HepG2 (cell line): ENCODE measurements around the gene GRID1.

Experiments used
- EP300 ChIP-seq, 3 experiments: sonication (generic) in 1 of 3; formaldehyde crosslinking in 1 of 3; IDR thresholded peaks; 2 replicates each; pipeline versions ENCODE4 v1.5.1 to v1.6.1; 2011 to 2020; ENCODE audit warnings: low read depth in 2 of 3, low read length in 2 of 3, borderline replicate concordance in 1 of 3, improper control_type of control experiment in 1 of 3, mild to moderate bottlenecking in 1 of 3, missing genetic modification reagents in 1 of 3, moderate library complexity in 1 of 3
- ESRRA ChIP-seq: sonication (generic); formaldehyde crosslinking; IDR thresholded peaks from 2 replicates; pipeline ENCODE4 v1.5.1; 2020; ENCODE audit warnings: mild to moderate bottlenecking, low read depth, missing genetic modification reagents
- EZH2 ChIP-seq: conservative IDR thresholded peaks from 2 replicates; pipeline ENCODE4 v1.6.1; 2012; ENCODE audit warnings: mild to moderate bottlenecking, low read depth, low read length, moderate library complexity
- FOSL1 ChIP-seq: sonication (generic); formaldehyde crosslinking; IDR thresholded peaks from 2 replicates; pipeline ENCODE4 v1.9.0; 2021; ENCODE audit warnings: missing genetic modification reagents, borderline replicate concordance
- HMGA1 ChIP-seq: sonication (generic); formaldehyde crosslinking; conservative IDR thresholded peaks from 2 replicates; pipeline ENCODE4 v1.4.0; 2020; ENCODE audit warnings: missing genetic modification reagents
- POLR2A ChIP-seq, 2 experiments: IDR thresholded peaks; 2 replicates each; pipeline ENCODE4 v1.6.1; 2011; ENCODE audit warnings: low read depth in 2 of 2, low read length in 2 of 2, mild to moderate bottlenecking in 1 of 2, moderate library complexity in 1 of 2; ENCODE audit not compliant: insufficient read depth in 1 of 2
- SNRNP70 ChIP-seq: fragments of 200-400 bp; formaldehyde crosslinking; IDR thresholded peaks from 2 replicates; pipeline ENCODE4 v1.6.1; 2017; ENCODE audit warnings: mild to moderate bottlenecking, low read depth, low read length, moderate library complexity
- THAP11 ChIP-seq: IDR thresholded peaks from 2 replicates; pipeline ENCODE4 v1.6.1; 2016; ENCODE audit warnings: missing biosample characterization, missing genetic modification reagents
- ZNF761 ChIP-seq: sonication (generic); formaldehyde crosslinking; conservative IDR thresholded peaks from 2 replicates; pipeline ENCODE4 v1.4.0; 2020; ENCODE audit warnings: mild to moderate bottlenecking, missing genetic modification reagents
- ZNF780A ChIP-seq: sonication (generic); formaldehyde crosslinking; IDR thresholded peaks from 2 replicates; pipeline ENCODE4 v1.8.0; 2022; ENCODE audit warnings: mild to moderate bottlenecking, missing genetic modification reagents, moderate library complexity
- TF ChIP-seq, protein P1 (sequence below): sonication (generic); formaldehyde crosslinking; IDR thresholded peaks from 2 replicates; pipeline ENCODE4 v1.4.0; 2020; ENCODE audit warnings: missing genetic modification reagents
- TF ChIP-seq, protein P2 (sequence below): sonication (generic); formaldehyde crosslinking; IDR thresholded peaks from 2 replicates; pipeline ENCODE4 v1.5.0; 2020; ENCODE audit warnings: mild to moderate bottlenecking, missing genetic modification reagents, moderate library complexity
- TF ChIP-seq, protein P3 (sequence below): sonication (generic); formaldehyde crosslinking; IDR thresholded peaks from 2 replicates; pipeline ENCODE4 v1.4.0; 2020; ENCODE audit warnings: missing genetic modification reagents
- TF ChIP-seq, protein P4 (sequence below): sonication (generic); formaldehyde crosslinking; conservative IDR thresholded peaks from 2 replicates; pipeline ENCODE4 v1.8.1; 2023; ENCODE audit warnings: missing genetic modification reagents

DNA sequence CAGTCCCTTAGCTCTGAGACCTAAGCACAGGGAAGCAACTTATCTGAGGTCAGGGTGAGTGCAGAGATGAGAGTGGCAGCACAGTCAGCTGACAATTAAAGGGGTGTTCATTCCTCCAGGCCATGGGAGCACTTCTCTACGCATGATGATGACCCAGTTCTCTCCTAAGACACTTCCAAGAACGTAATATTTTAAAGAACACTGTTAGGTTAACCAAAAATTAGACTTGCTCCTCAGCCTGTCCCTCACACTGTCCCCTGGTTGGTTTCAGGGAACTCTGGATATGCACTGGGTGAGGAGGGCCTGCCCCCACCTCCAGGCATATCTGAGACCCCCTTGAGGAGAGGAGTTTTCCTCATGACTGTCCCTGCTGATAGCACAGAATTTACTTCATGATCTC, 767.5 kb downstream of the GRID1 start:
- no peak for TF ChIP-seq FOSL1 (CRISPR knock-in tag)
- TF ChIP-seq, protein P1, sequence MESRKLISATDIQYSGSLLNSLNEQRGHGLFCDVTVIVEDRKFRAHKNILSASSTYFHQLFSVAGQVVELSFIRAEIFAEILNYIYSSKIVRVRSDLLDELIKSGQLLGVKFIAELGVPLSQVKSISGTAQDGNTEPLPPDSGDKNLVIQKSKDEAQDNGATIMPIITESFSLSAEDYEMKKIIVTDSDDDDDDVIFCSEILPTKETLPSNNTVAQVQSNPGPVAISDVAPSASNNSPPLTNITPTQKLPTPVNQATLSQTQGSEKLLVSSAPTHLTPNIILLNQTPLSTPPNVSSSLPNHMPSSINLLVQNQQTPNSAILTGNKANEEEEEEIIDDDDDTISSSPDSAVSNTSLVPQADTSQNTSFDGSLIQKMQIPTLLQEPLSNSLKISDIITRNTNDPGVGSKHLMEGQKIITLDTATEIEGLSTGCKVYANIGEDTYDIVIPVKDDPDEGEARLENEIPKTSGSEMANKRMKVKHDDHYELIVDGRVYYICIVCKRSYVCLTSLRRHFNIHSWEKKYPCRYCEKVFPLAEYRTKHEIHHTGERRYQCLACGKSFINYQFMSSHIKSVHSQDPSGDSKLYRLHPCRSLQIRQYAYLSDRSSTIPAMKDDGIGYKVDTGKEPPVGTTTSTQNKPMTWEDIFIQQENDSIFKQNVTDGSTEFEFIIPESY (CRISPR knock-in tag): no peak
- TF ChIP-seq, protein P2, sequence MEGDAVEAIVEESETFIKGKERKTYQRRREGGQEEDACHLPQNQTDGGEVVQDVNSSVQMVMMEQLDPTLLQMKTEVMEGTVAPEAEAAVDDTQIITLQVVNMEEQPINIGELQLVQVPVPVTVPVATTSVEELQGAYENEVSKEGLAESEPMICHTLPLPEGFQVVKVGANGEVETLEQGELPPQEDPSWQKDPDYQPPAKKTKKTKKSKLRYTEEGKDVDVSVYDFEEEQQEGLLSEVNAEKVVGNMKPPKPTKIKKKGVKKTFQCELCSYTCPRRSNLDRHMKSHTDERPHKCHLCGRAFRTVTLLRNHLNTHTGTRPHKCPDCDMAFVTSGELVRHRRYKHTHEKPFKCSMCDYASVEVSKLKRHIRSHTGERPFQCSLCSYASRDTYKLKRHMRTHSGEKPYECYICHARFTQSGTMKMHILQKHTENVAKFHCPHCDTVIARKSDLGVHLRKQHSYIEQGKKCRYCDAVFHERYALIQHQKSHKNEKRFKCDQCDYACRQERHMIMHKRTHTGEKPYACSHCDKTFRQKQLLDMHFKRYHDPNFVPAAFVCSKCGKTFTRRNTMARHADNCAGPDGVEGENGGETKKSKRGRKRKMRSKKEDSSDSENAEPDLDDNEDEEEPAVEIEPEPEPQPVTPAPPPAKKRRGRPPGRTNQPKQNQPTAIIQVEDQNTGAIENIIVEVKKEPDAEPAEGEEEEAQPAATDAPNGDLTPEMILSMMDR (CRISPR knock-in tag): no peak
- TF ChIP-seq THAP11 (CRISPR knock-in tag): no peak
- TF ChIP-seq, protein P3, sequence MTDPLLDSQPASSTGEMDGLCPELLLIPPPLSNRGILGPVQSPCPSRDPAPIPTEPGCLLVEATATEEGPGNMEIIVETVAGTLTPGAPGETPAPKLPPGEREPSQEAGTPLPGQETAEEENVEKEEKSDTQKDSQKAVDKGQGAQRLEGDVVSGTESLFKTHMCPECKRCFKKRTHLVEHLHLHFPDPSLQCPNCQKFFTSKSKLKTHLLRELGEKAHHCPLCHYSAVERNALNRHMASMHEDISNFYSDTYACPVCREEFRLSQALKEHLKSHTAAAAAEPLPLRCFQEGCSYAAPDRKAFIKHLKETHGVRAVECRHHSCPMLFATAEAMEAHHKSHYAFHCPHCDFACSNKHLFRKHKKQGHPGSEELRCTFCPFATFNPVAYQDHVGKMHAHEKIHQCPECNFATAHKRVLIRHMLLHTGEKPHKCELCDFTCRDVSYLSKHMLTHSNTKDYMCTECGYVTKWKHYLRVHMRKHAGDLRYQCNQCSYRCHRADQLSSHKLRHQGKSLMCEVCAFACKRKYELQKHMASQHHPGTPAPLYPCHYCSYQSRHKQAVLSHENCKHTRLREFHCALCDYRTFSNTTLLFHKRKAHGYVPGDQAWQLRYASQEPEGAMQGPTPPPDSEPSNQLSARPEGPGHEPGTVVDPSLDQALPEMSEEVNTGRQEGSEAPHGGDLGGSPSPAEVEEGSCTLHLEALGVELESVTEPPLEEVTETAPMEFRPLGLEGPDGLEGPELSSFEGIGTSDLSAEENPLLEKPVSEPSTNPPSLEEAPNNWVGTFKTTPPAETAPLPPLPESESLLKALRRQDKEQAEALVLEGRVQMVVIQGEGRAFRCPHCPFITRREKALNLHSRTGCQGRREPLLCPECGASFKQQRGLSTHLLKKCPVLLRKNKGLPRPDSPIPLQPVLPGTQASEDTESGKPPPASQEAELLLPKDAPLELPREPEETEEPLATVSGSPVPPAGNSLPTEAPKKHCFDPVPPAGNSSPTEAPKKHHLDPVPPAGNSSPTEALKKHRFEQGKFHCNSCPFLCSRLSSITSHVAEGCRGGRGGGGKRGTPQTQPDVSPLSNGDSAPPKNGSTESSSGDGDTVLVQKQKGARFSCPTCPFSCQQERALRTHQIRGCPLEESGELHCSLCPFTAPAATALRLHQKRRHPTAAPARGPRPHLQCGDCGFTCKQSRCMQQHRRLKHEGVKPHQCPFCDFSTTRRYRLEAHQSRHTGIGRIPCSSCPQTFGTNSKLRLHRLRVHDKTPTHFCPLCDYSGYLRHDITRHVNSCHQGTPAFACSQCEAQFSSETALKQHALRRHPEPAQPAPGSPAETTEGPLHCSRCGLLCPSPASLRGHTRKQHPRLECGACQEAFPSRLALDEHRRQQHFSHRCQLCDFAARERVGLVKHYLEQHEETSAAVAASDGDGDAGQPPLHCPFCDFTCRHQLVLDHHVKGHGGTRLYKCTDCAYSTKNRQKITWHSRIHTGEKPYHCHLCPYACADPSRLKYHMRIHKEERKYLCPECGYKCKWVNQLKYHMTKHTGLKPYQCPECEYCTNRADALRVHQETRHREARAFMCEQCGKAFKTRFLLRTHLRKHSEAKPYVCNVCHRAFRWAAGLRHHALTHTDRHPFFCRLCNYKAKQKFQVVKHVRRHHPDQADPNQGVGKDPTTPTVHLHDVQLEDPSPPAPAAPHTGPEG (CRISPR knock-in tag): no peak
- no peak for TF ChIP-seq POLR2A (IDR thresholded peaks at IDR 0.05; ENCODE audit: insufficient read depth in 1 of 2, low read depth in 2 of 2, low read length in 2 of 2)
- TF ChIP-seq ESRRA: no peak
- TF ChIP-seq HMGA1 (CRISPR knock-in tag): no peak
- TF ChIP-seq ZNF761: no peak
- no peak for TF ChIP-seq SNRNP70
- TF ChIP-seq EZH2: no peak
- TF ChIP-seq EP300 (IDR thresholded peaks at IDR 0.05; ENCODE audit: low read depth in 2 of 2, low read length in 2 of 2): no peak
- no peak for TF ChIP-seq EP300 (CRISPR knock-in tag; IDR thresholded peaks at IDR 0.05; ENCODE audit: borderline replicate concordance)
- TF ChIP-seq, protein P4, sequence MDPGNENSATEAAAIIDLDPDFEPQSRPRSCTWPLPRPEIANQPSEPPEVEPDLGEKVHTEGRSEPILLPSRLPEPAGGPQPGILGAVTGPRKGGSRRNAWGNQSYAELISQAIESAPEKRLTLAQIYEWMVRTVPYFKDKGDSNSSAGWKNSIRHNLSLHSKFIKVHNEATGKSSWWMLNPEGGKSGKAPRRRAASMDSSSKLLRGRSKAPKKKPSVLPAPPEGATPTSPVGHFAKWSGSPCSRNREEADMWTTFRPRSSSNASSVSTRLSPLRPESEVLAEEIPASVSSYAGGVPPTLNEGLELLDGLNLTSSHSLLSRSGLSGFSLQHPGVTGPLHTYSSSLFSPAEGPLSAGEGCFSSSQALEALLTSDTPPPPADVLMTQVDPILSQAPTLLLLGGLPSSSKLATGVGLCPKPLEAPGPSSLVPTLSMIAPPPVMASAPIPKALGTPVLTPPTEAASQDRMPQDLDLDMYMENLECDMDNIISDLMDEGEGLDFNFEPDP (CRISPR knock-in tag): no peak
- no peak for TF ChIP-seq ZNF780A
